HG02571 (cell line): ENCODE data around the gene MGLL.
"Not testable (repeated sequence)": the region's sequence is repeated elsewhere in the genome, so short reads cannot be mapped to it uniquely, and the experiment has no call there.

Source experiments
- ATAC-seq: cut with Tn5 transposase; IDR thresholded peaks from one replicate; pipeline ENCODE4 v1.9.1; 2021; ENCODE audit warnings: mild to moderate bottlenecking, moderate library complexity; ENCODE audit not compliant: unreplicated experiment

Gene MGLL

GRCh38 chr3:127711896-127712295, 110.4 kb downstream of the MGLL start:
- ATAC-seq = no peak

GRCh38 chr3:127711021-127711695, 111.2 kb downstream of the MGLL start:
- ATAC-seq = no peak

DNA sequence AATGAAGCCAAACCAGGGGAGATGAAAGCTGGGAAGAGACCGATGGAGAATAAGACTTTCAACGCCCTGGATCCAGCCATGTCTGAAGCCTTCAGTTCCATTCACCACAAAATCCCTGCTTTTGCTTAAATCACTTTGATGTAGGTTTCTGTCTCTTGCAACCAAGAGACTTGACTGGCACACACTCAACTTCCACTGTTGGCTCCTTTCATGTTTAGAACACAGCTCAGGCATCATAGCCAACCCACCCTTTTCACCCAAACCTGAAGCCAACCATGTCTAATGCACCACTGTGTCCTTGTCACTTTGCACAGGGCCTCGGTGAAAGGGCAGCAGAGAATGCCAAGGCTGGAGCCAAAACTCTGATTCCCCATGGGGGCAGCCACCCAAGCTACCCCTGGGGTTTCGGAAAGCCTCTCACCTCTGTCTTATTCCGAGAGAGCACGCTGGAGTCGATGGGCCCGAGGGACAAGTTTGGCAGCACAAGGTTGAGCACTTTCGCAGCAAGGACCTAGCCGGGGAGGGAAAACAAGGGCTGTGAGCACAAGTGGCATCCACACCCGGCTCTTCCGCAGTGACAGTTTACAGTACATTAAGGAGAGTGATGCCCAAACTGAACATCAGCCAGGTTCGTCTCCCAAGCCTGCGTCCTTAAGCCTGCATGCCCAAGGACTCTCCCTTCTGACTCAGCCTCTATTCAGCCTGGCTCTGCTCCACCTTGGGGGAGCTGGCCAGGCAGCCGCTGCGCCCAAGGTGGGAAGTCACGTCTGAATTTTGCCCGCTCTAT, 112.0 kb downstream of the MGLL start:
- no peak for ATAC-seq

- ATAC-seq = no peak
Measured at GRCh38 chr3:127709320-127710060, 112.8 kb downstream of the MGLL start.

DNA sequence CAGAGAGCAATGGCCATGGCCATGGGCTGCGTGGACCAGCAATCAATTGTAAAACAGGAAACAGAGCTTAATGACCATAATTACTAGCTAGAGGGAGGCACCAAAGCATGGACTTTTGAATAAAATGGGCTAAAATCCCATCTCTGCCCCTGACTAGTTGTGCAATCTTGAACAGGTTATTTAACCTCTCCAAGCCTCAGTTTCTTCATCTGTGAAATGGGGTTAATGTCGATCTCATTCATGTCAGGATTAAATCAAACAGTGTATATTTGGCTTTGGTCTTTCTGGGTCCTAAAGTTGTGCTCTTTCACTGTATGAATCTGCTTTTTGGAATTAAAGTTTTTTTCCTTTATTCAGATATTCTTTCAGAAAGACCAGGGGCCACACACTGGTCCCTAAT, 113.5 kb downstream of the MGLL start:
- no peak for ATAC-seq

GRCh38 chr3:127707851-127708411, 114.4 kb downstream of the MGLL start:
- ATAC-seq = no peak

- no peak for ATAC-seq
Measured at GRCh38 chr3:127706785-127707351, 115.4 kb downstream of the MGLL start.

DNA sequence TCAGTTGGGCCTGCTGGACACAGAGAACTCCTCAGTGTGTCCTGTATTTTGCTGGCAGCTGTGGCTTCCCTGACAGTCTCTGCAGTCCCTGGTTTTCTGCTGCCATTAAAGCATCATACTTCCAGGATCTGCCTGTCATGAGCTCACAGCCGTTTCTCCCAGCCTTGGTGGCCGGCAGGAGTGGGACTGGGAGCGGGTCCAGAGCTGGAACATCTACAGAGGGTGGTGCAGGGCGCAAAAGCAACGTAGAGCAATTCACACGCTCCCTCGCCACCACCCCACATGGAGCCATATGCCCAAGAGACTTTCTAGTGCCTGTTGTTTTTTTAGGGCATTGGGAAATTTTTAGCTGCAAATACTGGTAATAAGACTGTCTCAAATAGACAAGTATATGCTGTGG, 116.0 kb downstream of the MGLL start:
- no peak for ATAC-seq

DNA sequence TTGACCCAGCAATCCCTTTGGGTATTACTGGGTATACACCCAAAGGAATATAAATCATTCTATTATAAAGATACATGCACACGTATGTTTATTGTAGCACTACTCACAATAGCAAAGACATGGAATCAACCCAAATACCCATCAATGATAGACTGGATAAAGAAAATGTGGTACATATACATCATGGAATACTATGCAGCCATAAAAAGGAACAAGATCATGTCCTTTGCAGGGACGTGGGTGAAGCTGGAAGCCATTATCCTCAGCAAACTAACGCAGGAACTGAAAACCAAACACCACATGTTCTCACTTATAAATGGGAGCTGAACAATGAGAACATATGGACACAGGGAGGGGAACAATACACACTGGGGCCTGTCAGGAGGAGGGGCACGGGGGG, 117.5 kb downstream of the MGLL start:
- not testable (repeated sequence) for ATAC-seq

GRCh38 chr3:127702151-127702578, 120.2 kb downstream of the MGLL start:
- no peak for ATAC-seq

DNA sequence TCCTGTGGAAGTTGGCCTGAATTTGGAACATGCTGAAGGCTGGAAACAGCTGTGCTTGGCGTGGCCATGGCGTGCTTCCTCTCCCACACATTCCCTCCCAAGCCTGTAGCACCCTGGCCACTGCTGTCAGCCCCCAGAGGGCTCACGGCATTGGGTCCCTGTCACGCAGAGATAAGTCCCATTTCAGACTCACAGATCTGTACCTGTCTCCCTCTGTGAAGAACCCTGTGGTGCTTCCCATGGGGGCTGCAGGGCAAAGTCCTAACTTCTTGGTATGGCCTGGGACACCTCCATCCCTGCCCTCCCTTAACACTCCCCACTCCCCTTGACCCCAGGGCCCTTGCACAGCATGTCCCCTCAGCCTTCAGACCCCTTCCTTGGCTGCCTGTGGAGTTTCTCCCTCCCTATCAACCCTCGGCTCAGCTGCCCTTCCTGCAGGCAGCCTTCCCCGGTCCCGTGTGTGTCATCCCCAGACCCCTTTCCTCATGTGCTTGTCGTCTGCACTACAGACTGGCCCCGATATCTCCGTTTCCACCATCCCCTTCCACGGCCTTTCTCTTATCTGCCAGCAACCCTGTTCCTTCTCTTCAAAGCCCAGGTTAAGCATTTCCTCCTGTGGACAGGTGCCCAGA, 120.9 kb downstream of the MGLL start:
- no peak for ATAC-seq

GRCh38 chr3:127700406-127700805, 121.9 kb downstream of the MGLL start:
- ATAC-seq = no peak

GRCh38 chr3:127699416-127700300, 122.7 kb downstream of the MGLL start:
- ATAC-seq = no peak

GRCh38 chr3:127698691-127699415, 123.5 kb downstream of the MGLL start:
- no peak for ATAC-seq

GRCh38 chr3:127698286-127698685, 124.0 kb downstream of the MGLL start:
- ATAC-seq = no peak

- no peak for ATAC-seq
Measured at GRCh38 chr3:127697551-127698240, 124.6 kb downstream of the MGLL start.

DNA sequence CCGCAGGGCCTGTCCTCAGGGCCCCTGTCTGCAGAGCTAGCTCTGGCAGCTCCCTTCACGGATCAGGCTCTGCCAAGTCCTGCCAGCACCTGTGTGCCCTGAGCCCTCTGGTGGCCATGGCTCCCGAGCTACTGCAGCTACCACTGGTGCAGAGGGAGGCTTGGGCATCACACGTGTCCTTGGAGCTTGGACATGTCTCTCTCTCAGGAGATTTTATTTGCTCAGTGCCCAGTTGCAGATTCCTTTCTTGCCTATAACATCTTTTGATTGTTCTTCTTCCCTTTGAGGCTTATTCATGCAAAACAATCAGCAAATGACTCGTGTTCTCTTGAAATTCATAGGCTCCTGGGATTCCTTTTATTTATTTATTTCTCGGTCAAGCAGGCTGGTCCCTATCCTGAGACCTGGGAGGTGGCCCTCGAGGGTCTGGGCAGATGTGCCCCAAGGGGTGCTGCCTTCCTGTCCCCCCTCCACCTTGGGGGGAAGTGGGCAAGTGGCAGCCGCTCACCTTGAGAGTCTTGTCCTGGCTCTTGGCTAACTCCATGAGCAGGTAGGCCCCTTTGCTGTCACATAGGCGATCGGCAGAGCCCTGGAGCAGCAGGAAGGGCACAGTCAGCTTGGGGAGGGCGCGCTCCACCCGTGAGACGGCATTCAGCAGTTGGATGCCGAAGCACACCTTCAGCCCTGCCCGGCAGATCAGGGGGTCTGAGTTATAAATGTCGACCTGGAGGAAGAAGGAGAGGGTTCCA, 127.7 kb downstream of the MGLL start:
- ATAC-seq = no peak
